HepG2 (cell line): Measurements from ENCODE around the gene ANXA3. TPM values are rescaled to one million over a fixed set of nuclear protein-coding genes. Genes with fewer than 3 reads are reported as not detected.

ENCODE experiments used
- ATAC-seq: fragments of 200-7000 bp; cut with Tn5 transposase; 3 replicates; pipeline ENCODE4 v1.9.1; 2020; ENCODE audit warnings: mild to moderate bottlenecking, moderate library complexity
- BruUV-seq: library from RNA; stranded (reverse); fragments of 400-500 nt; replicated peaks from 2 replicates; lab custom pipeline; 2021; lab: Mats Ljungman, UMichigan
- CTCF ChIA-PET: fragments of 300-600 bp; formaldehyde crosslinking; extraction: SDS; loops from one replicate; lab custom pipeline; 2021; ENCODE audit warnings: low total read pairs, inconsistent platforms, low intra/inter-chr PET ratio; lab: Yijun Ruan, JAX
- POLR2A ChIA-PET: fragments of 350-600 bp; sonication (Branson Sonifier 250); formaldehyde crosslinking; loops from one replicate; lab custom pipeline; 2020; ENCODE audit warnings: antibody characterized with exemption, inconsistent platforms; lab: Yijun Ruan, JAX
- DNase-seq: peaks from one replicate; pipeline ENCODE4 v3.0.0-alpha.2; 2015; ENCODE audit warnings: low spot score
- FAIRE-seq: peaks from 3 replicates; lab custom pipeline; 2011; peaks lifted over from hg19 to GRCh38; lab: Jason Lieb, UNC
- H2AFZ ChIP-seq: one replicate; pipeline ENCODE4 v1.6.1; 2011; ENCODE audit warnings: low read length, inconsistent platforms
- H3K27ac ChIP-seq: fragments of 300-600 bp; 3 replicates; pipeline ENCODE4 v1.8.0; 2011; ENCODE audit warnings: mixed run types, mild to moderate bottlenecking, mixed read lengths, low read length, inconsistent platforms; ENCODE audit not compliant: insufficient read depth; ENCODE audit errors: extremely low read length
- H3K27me3 ChIP-seq, 2 experiments: fragments of 200-600 bp in 1 of 2; 2 replicates in 1 of 2; 3 replicates in 1 of 2; pipeline versions ENCODE4 v1.6.0 to v1.8.0; 2011; ENCODE audit warnings: low read length in 2 of 2, mild to moderate bottlenecking in 2 of 2, moderate library complexity in 2 of 2, inconsistent platforms in 1 of 2; ENCODE audit not compliant: insufficient read depth in 2 of 2, control insufficient read depth in 1 of 2
- H3K36me3 ChIP-seq, 2 experiments: fragments of 200-600 bp in 1 of 2; replicated peaks in 1 of 2; 2 replicates in 1 of 2; 3 replicates in 1 of 2; pipeline versions ENCODE4 v1.5.1 to v1.8.0; 2011; ENCODE audit warnings: low read length in 2 of 2, inconsistent platforms in 1 of 2; ENCODE audit not compliant: insufficient read depth in 2 of 2, control insufficient read depth in 1 of 2
- H3K4me1 ChIP-seq: 2 replicates; pipeline ENCODE4 v1.5.1; 2012; ENCODE audit warnings: low read length, inconsistent platforms; ENCODE audit not compliant: insufficient read depth
- H3K4me2 ChIP-seq: 2 replicates; pipeline ENCODE4 v1.6.0; 2011; ENCODE audit warnings: low read depth, low read length, inconsistent platforms
- H3K4me3 ChIP-seq, 3 experiments: fragments of 200-600 bp in 1 of 3; sonication (generic), shearing (Covaris generic) in 1 of 3; replicated peaks in 1 of 3; 2 replicates each; pipeline ENCODE4 v1.5.1; 2011 to 2016; ENCODE audit warnings: low read length in 3 of 3, inconsistent platforms in 2 of 3, low read depth in 2 of 3, mild to moderate bottlenecking in 2 of 3, control low read depth in 1 of 3, mixed read lengths in 1 of 3; ENCODE audit not compliant: insufficient read depth in 1 of 3
- H3K79me2 ChIP-seq: one replicate; pipeline ENCODE4 v1.6.1; 2011; ENCODE audit warnings: low read length, inconsistent platforms; ENCODE audit not compliant: insufficient read depth
- H3K9ac ChIP-seq: 2 replicates; pipeline ENCODE4 v1.6.0; 2011; ENCODE audit warnings: mild to moderate bottlenecking, low read depth, low read length, inconsistent platforms; ENCODE audit not compliant: insufficient read depth
- H3K9me3 ChIP-seq: 2 replicates; pipeline ENCODE4 v1.5.1; 2012; ENCODE audit warnings: mild to moderate bottlenecking, low read length
- H4K20me1 ChIP-seq: 2 replicates; pipeline ENCODE4 v1.6.0; 2011; ENCODE audit warnings: inconsistent platforms, mild to moderate bottlenecking, low read length, moderate library complexity; ENCODE audit not compliant: insufficient read depth
- NCOA5 ChIP-seq: sonication (generic); formaldehyde crosslinking; IDR thresholded peaks from 2 replicates; pipeline ENCODE4 v1.4.0; 2020; ENCODE audit warnings: missing genetic modification reagents
- RBM22 ChIP-seq: fragments of 200-400 bp; formaldehyde crosslinking; optimal IDR thresholded peaks from 2 replicates; pipeline ENCODE3; 2017; ENCODE audit warnings: mild to moderate bottlenecking, low read length, moderate library complexity
- RBM39 ChIP-seq: fragments of 200-400 bp; formaldehyde crosslinking; IDR thresholded peaks from one replicate; pipeline ENCODE4 v1.6.1; 2018; ENCODE audit warnings: antibody characterized with exemption, mild to moderate bottlenecking, low read depth, low read length; ENCODE audit not compliant: poor library complexity, severe bottlenecking
- ZNF282 ChIP-seq: fragments of 450-650 bp; IDR thresholded peaks from 2 replicates; pipeline ENCODE4 v1.6.1; 2018; ENCODE audit not compliant: partially characterized antibody
- ZNF547 ChIP-seq: sonication (generic); formaldehyde crosslinking; IDR thresholded peaks from 2 replicates; pipeline ENCODE4 v1.5.1; 2020; ENCODE audit warnings: mild to moderate bottlenecking, missing genetic modification reagents
- ZNF777 ChIP-seq: sonication (generic); formaldehyde crosslinking; IDR thresholded peaks from 2 replicates; pipeline ENCODE4 v1.4.0; 2020; ENCODE audit warnings: missing genetic modification reagents
- WGBS: methylation state at CpG from one replicate; pipeline ENCODE4 v1.1.6; 2017; ENCODE audit warnings: low lambda C conversion rate; 5-methylcytosine and 5-hydroxymethylcytosine counted together
- in situ Hi-C: cut with HindIII; loops from 2 replicates; pipeline ENCODE4 v1.10.0; 2017; ENCODE audit warnings: low pct_unique_long_range_greater_than_20kb; ENCODE audit not compliant: extremely low pct_ligation_motif_present
- intact Hi-C: fragments of 100-400 bp; cut with micrococcal nuclease; formaldehyde crosslinking; loops from one replicate; pipeline ENCODE4 v1.10.0; 2022; ENCODE audit not compliant: unreplicated experiment
- polyA plus RNA-seq, 8 experiments: library from polyadenylated mRNA; depleted of rRNA in 3 of 8; stranded (reverse) in 7 of 8; unstranded in 1 of 8; fragments of >200 nt; fragmentation: Illumina TruSeq in 4 of 8; extraction: Trizol in 4 of 8; gene quantifications; 2 replicates each; pipeline versions ENCODE4 v1.2.1 to v1.2.3, GENCODE V29; 2011 to 2016; ENCODE audit warnings: low read depth in 4 of 8, missing spikeins in 1 of 8, mixed read lengths in 1 of 8; ENCODE audit not compliant: insufficient read depth in 1 of 8
- total RNA-seq, 5 experiments: library from RNA; depleted of rRNA; stranded (reverse); fragments of >200 nt; fragmentation: Illumina TruSeq; extraction: Trizol; gene quantifications; 2 replicates each; pipeline ENCODE4 v1.2.3, GENCODE V29; 2016; ENCODE audit warnings: low read depth in 1 of 5
- TF ChIP-seq, protein P1 (sequence below): sonication (generic); formaldehyde crosslinking; IDR thresholded peaks from 2 replicates; pipeline ENCODE4 v1.4.0; 2020; ENCODE audit warnings: missing genetic modification reagents
- TF ChIP-seq, protein P2 (sequence below): sonication (generic); formaldehyde crosslinking; IDR thresholded peaks from 2 replicates; pipeline ENCODE4 v1.9.0; 2021; ENCODE audit warnings: missing genetic modification reagents, mild to moderate bottlenecking, borderline replicate concordance
- TF ChIP-seq, protein P3 (sequence below): IDR thresholded peaks from 2 replicates; pipeline ENCODE4 v1.6.1; 2016; ENCODE audit warnings: control low read depth
- TF ChIP-seq, protein P4 (sequence below): sonication (generic); formaldehyde crosslinking; IDR thresholded peaks from 2 replicates; pipeline ENCODE4 v1.5.0; 2020; ENCODE audit warnings: missing genetic modification reagents

ANXA3 gene
- total and polyA plus RNA-seq, 2 of the 13 experiments (the other 11 are each of a cell fraction or from before 2014, with no cell fraction given) = 6.5 to 6.9 TPM

DNA sequence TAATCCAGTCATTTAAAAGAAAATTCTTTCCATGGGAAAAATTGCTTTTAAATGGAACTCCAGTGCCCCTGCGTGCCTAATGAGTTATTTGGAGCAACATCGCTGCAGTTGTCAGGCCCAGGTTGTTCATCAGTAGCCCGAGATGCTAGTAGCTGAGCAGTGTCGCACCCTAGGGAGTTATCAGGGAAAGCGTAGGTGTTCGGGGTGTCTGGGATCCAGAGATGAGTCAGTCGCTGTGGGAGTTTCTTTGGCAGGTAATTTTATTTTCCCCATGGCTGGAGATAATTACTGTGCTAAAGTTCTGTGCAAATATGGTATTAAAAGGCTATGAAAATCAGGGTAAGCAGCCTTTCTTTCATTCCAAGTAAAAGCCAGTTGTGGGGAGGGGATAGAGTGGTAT is 49.4 kb downstream of the ANXA3 start:
- TF ChIP-seq ZNF777 (CRISPR knock-in tag) = no peak
- no peak for TF ChIP-seq ZNF282
- TF ChIP-seq NCOA5 (CRISPR knock-in tag) = no peak
- TF ChIP-seq, protein P1, sequence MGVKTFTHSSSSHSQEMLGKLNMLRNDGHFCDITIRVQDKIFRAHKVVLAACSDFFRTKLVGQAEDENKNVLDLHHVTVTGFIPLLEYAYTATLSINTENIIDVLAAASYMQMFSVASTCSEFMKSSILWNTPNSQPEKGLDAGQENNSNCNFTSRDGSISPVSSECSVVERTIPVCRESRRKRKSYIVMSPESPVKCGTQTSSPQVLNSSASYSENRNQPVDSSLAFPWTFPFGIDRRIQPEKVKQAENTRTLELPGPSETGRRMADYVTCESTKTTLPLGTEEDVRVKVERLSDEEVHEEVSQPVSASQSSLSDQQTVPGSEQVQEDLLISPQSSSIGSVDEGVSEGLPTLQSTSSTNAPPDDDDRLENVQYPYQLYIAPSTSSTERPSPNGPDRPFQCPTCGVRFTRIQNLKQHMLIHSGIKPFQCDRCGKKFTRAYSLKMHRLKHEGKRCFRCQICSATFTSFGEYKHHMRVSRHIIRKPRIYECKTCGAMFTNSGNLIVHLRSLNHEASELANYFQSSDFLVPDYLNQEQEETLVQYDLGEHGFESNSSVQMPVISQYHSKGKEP (CRISPR knock-in tag) = no peak
- TF ChIP-seq RBM22 = no peak
- TF ChIP-seq, protein P2, sequence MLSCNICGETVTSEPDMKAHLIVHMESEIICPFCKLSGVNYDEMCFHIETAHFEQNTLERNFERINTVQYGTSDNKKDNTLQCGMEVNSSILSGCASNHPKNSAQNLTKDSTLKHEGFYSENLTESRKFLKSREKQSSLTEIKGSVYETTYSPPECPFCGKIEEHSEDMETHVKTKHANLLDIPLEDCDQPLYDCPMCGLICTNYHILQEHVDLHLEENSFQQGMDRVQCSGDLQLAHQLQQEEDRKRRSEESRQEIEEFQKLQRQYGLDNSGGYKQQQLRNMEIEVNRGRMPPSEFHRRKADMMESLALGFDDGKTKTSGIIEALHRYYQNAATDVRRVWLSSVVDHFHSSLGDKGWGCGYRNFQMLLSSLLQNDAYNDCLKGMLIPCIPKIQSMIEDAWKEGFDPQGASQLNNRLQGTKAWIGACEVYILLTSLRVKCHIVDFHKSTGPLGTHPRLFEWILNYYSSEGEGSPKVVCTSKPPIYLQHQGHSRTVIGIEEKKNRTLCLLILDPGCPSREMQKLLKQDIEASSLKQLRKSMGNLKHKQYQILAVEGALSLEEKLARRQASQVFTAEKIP (CRISPR knock-in tag) = no peak
- no peak for TF ChIP-seq RBM39
- TF ChIP-seq ZNF547 (CRISPR knock-in tag) = no peak
- TF ChIP-seq, protein P3, sequence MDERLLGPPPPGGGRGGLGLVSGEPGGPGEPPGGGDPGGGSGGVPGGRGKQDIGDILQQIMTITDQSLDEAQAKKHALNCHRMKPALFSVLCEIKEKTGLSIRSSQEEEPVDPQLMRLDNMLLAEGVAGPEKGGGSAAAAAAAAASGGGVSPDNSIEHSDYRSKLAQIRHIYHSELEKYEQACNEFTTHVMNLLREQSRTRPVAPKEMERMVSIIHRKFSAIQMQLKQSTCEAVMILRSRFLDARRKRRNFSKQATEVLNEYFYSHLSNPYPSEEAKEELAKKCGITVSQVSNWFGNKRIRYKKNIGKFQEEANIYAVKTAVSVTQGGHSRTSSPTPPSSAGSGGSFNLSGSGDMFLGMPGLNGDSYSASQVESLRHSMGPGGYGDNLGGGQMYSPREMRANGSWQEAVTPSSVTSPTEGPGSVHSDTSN (CRISPR knock-in tag) = no peak
- TF ChIP-seq, protein P4, sequence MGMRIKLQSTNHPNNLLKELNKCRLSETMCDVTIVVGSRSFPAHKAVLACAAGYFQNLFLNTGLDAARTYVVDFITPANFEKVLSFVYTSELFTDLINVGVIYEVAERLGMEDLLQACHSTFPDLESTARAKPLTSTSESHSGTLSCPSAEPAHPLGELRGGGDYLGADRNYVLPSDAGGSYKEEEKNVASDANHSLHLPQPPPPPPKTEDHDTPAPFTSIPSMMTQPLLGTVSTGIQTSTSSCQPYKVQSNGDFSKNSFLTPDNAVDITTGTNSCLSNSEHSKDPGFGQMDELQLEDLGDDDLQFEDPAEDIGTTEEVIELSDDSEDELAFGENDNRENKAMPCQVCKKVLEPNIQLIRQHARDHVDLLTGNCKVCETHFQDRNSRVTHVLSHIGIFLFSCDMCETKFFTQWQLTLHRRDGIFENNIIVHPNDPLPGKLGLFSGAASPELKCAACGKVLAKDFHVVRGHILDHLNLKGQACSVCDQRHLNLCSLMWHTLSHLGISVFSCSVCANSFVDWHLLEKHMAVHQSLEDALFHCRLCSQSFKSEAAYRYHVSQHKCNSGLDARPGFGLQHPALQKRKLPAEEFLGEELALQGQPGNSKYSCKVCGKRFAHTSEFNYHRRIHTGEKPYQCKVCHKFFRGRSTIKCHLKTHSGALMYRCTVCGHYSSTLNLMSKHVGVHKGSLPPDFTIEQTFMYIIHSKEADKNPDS = no peak
- POLR2A ChIA-PET = no interaction called here
- Histone ChIP-seq H3K4me2 (no peak overlapping the region), H3K9ac (no peak overlapping the region), H3K9me3 (no peaks in the 10 kb centered on the region), H3K27ac (no peak overlapping the region), H2AFZ (no peak overlapping the region), H3K36me3 (no peaks in the 10 kb centered on the region; a peak in 1 of 5 replicates), H3K4me3 (no peak overlapping the region), H3K4me1 (no peaks in the 10 kb centered on the region), H3K27me3 (no peaks in the 10 kb centered on the region), H4K20me1 (no peaks in the 10 kb centered on the region), H3K79me2 (no peaks in the 10 kb centered on the region)
- DNase-seq = no peak
- CTCF ChIA-PET = no interaction called here
- in situ Hi-C loops = no loop called here
- ATAC-seq = no peak
- intact Hi-C loops = no loop called here
- 88% methylated on average over 7 of the region's 7 CpGs for WGBS
- no TSS peak for BruUV-seq
- FAIRE-seq = no peak
